G401 (cell line): Measurements from ENCODE around the gene BRAT1. TPM values are rescaled to one million over a fixed set of nuclear protein-coding genes. Genes with fewer than 3 reads are reported as not detected.

Experiments
- DNase-seq: peaks from one replicate; pipeline ENCODE4 v3.0.0-alpha.2; 2015; ENCODE audit warnings: low spot score
- in situ Hi-C: cut with HindIII; loops from 2 replicates; pipeline ENCODE4 v1.10.0; 2016; ENCODE audit warnings: low sequenced_read_pairs, mixed read lengths
- total RNA-seq: library from RNA; depleted of rRNA; stranded (reverse); fragments of >200 nt; shearing (Covaris generic); gene quantifications from 2 replicates; pipeline ENCODE4 v1.2.3, GENCODE V29; 2014

BRAT1 gene
- total RNA-seq, 1 experiment from 2014 or later, result 87.3 TPM

- DNase-seq, result no peak
- in situ Hi-C loops, result no loop called here
Observed at GRCh38 chr7:2586326-2587020, 31.1 kb upstream of the BRAT1 start.

- in situ Hi-C loops, result no loop called here
- no peak for DNase-seq
Observed at GRCh38 chr7:2585446-2585845, 30.1 kb upstream of the BRAT1 start.

- in situ Hi-C loops, result no loop called here
- no peak for DNase-seq
Observed at GRCh38 chr7:2583798-2584580, 28.7 kb upstream of the BRAT1 start.

- no peak for DNase-seq
- in situ Hi-C loops, result no loop called here
Observed at GRCh38 chr7:2582006-2582735, 26.8 kb upstream of the BRAT1 start.

- DNase-seq, result no peak
- in situ Hi-C loops, result no loop called here
Observed at GRCh38 chr7:2580636-2581035, 25.3 kb upstream of the BRAT1 start.

- in situ Hi-C loops, result no loop called here
- no peak for DNase-seq
Observed at GRCh38 chr7:2577914-2578680, 22.8 kb upstream of the BRAT1 start.

GRCh38 chr7:2576742-2577491 is 21.6 kb upstream of the BRAT1 start:
- no peak for DNase-seq
- in situ Hi-C loops, result no loop called here

- DNase-seq, result no peak
- in situ Hi-C loops, result no loop called here
Observed at GRCh38 chr7:2575733-2576340, 20.5 kb upstream of the BRAT1 start.

GRCh38 chr7:2575046-2575732 is 19.9 kb upstream of the BRAT1 start:
- DNase-seq, result no peak
- in situ Hi-C loops, result no loop called here

- DNase-seq, result no peak
- in situ Hi-C loops, result no loop called here
Observed at GRCh38 chr7:2573761-2574160, 18.4 kb upstream of the BRAT1 start.

GRCh38 chr7:2572101-2572842 is 16.9 kb upstream of the BRAT1 start:
- no peak for DNase-seq
- in situ Hi-C loops, result no loop called here

GRCh38 chr7:2571409-2571808 is 16.1 kb upstream of the BRAT1 start:
- in situ Hi-C loops, result no loop called here
- no peak for DNase-seq

GRCh38 chr7:2570021-2570420 is 14.7 kb upstream of the BRAT1 start:
- no peak for DNase-seq
- in situ Hi-C loops, result no loop called here

- in situ Hi-C loops, result no loop called here
- no peak for DNase-seq
Observed at GRCh38 chr7:2569421-2569820, 14.1 kb upstream of the BRAT1 start.

- in situ Hi-C loops, result no loop called here
- DNase-seq, result no peak
Observed at GRCh38 chr7:2568521-2569223, 13.3 kb upstream of the BRAT1 start.

- DNase-seq, result peak; percentile 81
- in situ Hi-C loops, result no loop called here
Observed at GRCh38 chr7:2567679-2568278, 12.5 kb upstream of the BRAT1 start.
